ENCODE results near the gene NXF2.
"Not testable (repeated sequence)": the region's sequence is repeated elsewhere in the genome, so short reads cannot be mapped to it uniquely, and the experiment has no call there.

DNA sequence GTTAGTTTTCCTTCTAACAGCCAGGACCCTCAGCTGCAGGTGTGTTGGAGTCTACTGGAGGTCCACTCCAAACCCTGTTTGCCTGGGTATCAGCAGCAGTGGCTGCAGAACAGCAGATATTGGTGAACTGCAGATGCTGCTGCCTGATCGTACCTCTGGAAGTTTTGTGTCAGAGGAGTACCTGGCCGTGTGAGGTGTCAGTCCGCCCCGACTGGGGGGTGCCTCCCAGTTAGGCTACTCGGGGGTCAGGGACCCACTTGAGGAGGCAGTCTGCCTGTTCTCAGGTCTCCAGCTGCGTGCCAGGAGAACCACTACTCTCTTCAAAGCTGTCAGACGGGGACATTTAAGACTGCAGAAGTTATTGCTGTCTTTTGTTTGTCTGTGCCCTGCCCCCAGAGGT is 11.3 kb upstream of the NXF2 start:
- TF ChIP-seq, protein P1, sequence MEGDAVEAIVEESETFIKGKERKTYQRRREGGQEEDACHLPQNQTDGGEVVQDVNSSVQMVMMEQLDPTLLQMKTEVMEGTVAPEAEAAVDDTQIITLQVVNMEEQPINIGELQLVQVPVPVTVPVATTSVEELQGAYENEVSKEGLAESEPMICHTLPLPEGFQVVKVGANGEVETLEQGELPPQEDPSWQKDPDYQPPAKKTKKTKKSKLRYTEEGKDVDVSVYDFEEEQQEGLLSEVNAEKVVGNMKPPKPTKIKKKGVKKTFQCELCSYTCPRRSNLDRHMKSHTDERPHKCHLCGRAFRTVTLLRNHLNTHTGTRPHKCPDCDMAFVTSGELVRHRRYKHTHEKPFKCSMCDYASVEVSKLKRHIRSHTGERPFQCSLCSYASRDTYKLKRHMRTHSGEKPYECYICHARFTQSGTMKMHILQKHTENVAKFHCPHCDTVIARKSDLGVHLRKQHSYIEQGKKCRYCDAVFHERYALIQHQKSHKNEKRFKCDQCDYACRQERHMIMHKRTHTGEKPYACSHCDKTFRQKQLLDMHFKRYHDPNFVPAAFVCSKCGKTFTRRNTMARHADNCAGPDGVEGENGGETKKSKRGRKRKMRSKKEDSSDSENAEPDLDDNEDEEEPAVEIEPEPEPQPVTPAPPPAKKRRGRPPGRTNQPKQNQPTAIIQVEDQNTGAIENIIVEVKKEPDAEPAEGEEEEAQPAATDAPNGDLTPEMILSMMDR (conservative IDR thresholded peaks at IDR 0.05; ENCODE audit: low read depth, low read length) = not testable (repeated sequence)
- not testable (repeated sequence) for TF ChIP-seq EZH2 (IDR thresholded peaks at IDR 0.05; ENCODE audit: low read length, unreplicated experiment)
